Measurements from ENCODE around the gene RALGAPA1.

DNA sequence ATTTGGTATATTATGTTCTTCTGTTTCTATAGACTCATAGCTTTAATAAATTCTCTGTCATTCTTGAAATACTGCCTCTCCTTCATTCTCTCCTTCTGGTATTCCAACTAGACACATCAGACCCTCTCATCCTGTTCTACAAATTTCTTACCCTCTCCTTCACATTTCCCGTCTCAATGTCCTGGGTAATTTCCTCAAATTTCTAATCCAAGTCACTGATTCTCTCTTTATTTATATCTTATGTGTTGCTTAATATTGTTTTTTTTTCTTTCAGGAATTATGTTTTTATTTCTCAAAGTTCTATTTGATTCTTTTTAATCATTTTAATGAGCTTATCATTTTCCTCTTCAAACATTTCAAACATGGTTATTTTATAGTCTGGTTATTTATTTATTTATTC is 94.0 kb downstream of the RALGAPA1 start:
- TF ChIP-seq SP1 (IDR thresholded peaks at IDR 0.05) (no peak), FOXA1 (IDR thresholded peaks at IDR 0.05) (no peak), ZNF384 (IDR thresholded peaks at IDR 0.05) (no peak), HDGF (IDR thresholded peaks at IDR 0.05; ENCODE audit: borderline replicate concordance) (no peak)

Data from HEK293T (cell line).